GM23248 (cell line): Measurements from ENCODE around the gene WAPL.
"Not testable (repeated sequence)": the region's sequence is repeated elsewhere in the genome, so short reads cannot be mapped to it uniquely, and the experiment has no call there.

Experiments
- EZH2 ChIP-seq: fragments of 200-600 bp; sonication (generic); IDR thresholded peaks from 2 replicates; pipeline ENCODE4 v1.6.1; 2018; ENCODE audit warnings: antibody characterized with exemption, mild to moderate bottlenecking; ENCODE audit not compliant: insufficient read depth, poor library complexity, severe bottlenecking
- EZH2phosphoT487 ChIP-seq: fragments of 200-600 bp; sonication (generic); IDR thresholded peaks from 2 replicates; pipeline ENCODE4 v1.6.1; 2018; ENCODE audit warnings: antibody characterized with exemption, moderate library complexity, mild to moderate bottlenecking, low read depth; ENCODE audit not compliant: insufficient read depth

GRCh38 chr10:86389109-86389440, 132.5 kb downstream of the WAPL start:
- not testable (repeated sequence) for TF ChIP-seq EZH2phosphoT487, EZH2
